Stimulated activated CD8-positive, alpha-beta memory T cell treated with anti-CD3 and anti-CD28 coated beads, Interleukin-12 subunit alpha, Interleukin-12 subunit beta, amount 100 ng/mL, for 24 hours (primary cell): Measurements from ENCODE around the gene SNRNP70.
A peak's percentile ranks its signal among the peaks of the same experiment; 100 is the strongest.
"Not testable (repeated sequence)": the region's sequence is repeated elsewhere in the genome, so short reads cannot be mapped to it uniquely, and the experiment has no call there.

Source experiments
- DNase-seq: peaks from one replicate; pipeline ENCODE4 v3.0.0-alpha.2; 2020; ENCODE audit errors: extremely low read depth

Gene SNRNP70

DNA sequence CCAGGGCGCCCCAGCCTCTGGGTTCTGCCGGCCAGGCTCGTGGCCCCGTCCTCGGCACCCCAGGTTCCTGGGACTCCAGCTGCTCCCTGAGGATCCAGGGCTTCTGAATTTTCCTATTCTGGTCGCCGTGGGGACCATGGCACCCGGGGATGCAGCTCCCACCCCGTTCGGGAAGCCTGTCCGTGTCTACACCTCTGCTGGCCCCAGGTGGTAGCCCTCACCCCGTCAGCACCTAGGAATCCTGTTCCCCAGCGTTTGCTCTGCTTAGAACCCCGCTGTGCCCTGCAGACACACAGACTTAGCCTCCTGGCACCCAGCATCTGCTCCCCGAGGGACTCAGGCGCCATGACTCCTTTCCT, 35.1 kb downstream of the SNRNP70 start:
- DNase-seq = no peak

DNA sequence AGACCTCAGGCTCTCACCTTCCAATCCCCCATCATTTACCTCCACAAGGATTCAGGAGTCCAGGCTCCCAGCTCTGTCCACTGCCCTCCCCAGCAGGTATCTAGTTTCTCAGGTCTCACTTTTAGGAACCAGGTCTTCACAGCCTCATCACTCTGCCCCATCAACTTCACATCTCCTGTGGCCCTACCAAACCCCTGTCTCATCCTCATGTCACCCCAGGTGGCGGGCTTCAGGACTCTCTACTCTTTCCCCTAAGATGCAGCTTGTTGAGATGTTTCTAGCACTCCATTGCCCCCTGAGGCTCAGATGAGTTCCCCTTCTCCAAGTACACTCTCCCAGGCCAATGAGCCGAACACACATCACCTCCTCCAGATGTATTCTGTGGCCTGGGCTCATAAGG, 35.6 kb downstream of the SNRNP70 start:
- DNase-seq = no peak

DNA sequence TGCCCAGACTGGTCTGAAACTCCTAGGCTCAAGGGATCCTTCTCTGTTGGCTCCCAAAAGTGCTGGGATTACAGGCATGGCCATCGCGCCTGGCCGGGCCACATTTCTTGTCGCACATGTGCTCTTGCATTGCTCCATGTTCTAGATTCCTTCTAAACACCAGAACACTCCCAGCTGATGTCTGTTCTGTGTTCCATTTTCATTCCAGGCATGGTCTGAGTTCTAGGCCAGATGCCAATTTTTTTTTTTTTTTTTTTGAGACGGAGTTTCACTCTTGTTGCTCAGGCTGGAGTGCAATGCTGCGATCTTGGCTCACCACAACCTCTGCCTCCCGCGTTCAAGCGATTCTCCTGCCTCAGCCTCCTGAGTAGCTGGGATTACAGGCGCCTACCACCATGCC, 36.6 kb downstream of the SNRNP70 start:
- not testable (repeated sequence) for DNase-seq

DNA sequence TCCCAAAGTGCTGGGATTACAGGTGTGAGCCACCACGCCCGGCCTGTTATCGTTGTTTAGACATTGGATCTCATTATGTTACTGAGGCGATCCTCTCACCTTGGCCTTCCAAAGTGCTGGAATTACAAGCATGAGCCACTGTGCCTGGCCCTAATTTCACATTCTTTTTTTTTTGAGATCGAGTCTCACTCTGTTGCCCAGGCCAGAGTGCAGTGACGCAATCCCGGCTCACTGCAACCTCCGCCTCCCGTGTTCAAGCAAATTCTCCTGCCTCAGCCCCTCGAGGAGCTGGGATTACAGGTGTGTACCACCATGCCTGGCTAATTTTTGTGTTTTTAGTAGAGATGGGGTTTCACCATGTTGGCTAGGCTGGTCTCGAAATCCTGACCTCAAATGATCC, 38.0 kb downstream of the SNRNP70 start:
- not testable (repeated sequence) for DNase-seq

DNA sequence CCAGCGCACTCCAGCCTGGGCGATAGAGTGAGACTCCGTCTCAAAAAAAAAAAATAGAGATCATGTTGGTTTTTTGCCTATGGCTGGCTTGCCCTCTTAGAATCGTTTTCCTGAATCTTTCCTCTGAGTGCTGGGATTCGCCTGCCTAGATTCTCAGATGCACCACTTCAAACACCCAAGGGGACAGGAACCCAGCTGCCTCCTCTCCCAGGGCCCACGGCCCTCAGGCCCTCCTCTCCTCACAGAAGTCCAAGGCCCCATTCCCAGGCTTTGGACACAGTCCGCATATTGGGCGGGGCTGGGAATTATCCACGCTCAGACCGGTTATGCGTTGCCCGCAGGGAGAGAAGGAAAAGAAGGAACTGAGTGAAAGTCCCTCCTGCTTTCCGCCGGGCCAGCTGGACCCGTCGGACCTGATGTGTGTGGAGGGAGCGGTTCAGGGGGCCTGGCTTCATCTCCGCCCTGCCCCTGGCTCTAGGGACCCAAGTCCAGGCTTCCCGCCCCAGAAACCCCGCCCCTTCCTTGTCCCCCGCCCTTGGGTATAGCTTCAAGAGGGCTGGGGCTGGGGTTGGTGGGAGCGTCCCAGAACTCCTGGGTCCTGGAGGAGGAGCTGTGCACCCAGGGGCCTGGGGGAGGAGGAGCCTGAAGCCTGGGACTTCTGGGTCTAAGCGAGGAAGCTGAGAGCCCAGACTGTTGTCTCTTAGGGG, 39.9 kb downstream of the SNRNP70 start:
- DNase-seq = no peak

DNA sequence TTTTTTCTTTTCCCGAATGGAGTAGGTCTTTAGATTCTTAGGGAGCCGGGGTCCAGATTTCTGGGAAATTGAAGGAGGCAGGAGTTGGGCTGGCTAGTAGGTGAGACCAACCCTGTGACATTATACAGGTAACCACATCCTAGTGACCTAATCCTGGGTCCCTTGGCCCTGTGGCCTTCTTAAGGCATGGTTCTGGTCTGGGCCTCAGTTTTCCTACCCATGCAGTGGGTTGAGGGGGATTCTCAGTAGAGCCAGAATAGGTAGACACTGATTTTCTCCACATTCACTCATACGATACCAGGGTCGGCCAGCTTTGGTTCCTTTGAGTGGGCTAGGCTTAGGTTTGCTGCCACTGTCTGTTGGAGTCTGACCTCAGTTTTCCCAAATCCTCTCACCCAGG, 41.3 kb downstream of the SNRNP70 start:
- DNase-seq = no peak

DNA sequence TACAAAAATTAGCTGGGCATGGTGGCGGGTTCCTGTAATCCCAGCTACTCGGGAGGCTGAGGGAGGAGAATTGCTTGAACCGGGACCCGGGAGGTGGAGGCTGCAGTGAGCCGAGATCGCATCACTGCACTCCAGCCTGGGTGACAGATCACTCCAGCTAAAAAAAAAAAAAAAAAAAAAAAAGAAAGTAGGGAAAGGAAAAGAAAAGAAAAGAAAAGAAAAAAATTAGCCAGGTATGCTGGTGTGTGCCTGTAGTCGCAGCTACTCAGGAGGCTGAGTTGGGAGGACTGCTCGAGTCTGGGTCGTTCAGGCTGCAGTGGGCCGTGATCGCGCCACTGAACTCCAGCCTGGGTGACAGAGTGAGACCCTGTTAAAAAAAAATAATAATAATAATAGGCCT, 42.0 kb downstream of the SNRNP70 start:
- DNase-seq = not testable (repeated sequence)

DNA sequence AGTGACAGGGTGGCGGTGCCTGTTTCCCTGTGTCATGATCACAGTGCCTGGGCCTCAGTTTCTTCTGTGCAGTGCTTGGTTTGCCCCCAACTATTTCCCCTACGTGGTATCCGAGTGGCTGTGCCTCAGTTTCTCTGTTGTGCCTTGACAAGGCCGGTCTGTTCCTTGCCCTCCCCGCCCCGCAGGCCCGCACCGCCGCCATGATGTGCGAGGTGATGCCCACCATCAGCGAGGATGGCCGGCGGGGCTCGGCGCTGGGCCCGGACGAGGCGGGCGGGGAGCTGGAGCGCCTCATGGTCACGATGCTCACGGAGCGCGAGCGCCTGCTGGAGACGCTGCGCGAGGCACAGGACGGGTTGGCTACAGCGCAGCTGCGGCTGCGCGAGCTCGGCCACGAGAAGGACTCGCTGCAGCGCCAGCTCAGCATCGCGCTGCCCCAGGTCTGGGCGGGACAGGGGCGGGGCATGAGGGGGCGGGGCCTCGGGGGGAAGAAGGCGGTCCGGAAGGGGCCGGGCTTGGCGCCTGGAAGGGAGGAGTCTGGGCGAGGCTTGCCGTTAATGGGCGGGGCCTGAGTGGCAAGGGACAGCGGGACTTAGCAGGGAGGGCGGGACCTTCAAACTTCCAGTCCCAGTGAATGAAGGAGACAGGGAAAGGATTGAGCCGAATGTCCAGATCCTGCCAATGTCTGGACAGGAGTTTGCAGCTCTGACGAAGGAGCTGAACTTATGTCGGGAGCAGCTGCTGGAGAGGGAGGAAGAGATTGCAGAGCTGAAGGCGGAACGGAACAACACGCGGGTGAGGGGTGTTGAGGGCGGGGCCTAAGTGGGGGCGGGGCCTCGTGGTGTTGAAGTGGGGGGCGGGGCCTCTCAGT, 42.7 kb downstream of the SNRNP70 start:
- DNase-seq = peak; percentile 81

DNA sequence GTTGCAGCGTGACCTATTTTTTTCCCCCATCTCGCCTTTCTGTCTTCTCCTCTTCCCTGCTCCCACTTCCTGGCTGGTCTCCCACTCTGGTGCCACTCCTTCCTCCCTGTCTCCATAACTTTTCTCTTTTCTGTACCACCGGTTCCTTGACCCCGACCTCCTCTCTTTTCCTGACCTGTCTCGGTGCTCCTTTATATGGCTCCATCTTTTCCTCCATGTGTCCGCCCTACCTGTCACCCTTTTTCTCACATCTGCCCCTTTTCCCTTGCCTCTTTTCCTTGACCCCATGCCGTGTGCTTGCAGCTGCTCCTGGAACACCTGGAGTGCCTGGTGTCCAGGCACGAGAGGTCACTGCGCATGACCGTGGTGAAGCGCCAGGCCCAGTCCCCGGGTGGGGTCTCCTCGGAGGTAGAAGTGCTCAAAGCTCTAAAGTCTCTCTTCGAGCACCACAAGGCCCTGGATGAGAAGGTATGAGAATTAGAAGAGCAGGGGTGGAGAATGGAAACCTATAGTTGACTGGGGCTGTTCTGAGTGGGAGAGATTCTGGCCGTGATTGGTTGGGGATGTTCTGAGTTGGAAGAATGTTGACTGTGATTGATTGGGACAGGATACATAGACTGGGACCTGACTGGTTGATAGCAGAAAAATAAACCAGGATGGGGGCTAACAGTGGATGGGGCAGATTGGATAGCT, 43.4 kb downstream of the SNRNP70 start:
- DNase-seq = no peak

DNA sequence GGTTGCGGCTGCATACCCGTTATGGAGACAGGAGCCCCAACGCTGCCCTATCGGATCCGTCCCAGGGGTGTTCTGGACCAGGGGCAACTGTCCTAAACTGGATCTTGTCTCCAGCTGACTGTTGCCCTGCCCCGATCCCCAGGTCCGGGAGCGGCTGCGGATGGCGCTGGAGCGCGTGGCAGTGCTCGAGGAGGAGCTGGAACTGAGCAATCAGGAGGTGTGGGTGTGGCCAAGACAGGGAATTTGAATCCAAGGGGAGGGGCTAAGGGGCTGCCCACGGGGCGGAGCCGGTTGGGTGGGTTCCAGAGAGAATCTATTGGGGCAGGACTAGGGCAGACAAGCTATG, 44.0 kb downstream of the SNRNP70 start:
- no peak for DNase-seq

DNA sequence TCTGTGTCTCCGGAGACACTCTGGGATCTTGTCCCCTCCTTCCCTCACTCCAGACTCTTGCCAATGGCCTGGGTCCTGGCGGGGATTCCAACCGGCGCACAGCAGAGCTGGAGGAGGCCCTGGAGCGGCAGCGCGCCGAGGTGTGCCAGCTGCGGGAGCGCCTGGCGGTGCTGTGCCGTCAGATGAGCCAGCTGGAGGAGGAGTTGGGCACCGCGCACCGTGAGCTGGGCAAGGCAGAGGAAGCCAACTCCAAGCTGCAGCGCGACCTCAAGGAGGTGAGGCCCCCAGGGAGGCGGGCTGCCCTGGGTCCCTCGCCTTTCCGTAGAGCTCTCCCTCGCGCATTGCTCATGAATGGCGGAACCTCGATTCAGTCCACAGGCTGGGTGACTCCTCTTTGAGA, 45.1 kb downstream of the SNRNP70 start:
- no peak for DNase-seq

DNA sequence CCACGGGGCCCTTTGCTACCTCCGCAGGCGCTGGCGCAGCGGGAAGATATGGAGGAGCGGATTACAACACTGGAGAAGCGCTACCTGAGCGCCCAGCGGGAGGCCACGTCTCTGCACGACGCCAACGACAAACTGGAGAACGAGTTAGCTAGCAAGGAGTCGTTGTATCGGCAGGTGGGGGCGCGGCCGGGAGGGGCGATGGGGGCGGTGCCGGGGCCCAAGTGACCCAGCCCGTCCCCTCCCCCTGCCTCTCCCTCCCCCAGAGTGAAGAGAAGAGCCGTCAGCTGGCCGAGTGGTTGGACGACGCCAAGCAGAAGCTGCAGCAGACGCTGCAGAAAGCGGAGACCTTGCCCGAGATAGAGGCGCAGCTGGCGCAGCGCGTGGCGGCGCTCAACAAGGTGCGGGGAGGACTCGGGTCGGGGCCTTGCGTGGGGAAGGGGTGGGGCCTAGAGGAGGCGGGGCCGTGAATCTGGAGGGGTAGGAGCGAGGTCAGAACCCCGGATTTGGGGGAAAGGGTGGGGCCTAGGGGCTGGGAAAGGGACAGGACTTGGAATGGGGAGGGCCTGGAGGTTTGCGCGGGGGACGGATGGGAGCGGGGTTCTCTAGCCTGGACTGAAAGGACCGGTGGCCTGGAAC, 47.8 kb downstream of the SNRNP70 start:
- DNase-seq = no peak

DNA sequence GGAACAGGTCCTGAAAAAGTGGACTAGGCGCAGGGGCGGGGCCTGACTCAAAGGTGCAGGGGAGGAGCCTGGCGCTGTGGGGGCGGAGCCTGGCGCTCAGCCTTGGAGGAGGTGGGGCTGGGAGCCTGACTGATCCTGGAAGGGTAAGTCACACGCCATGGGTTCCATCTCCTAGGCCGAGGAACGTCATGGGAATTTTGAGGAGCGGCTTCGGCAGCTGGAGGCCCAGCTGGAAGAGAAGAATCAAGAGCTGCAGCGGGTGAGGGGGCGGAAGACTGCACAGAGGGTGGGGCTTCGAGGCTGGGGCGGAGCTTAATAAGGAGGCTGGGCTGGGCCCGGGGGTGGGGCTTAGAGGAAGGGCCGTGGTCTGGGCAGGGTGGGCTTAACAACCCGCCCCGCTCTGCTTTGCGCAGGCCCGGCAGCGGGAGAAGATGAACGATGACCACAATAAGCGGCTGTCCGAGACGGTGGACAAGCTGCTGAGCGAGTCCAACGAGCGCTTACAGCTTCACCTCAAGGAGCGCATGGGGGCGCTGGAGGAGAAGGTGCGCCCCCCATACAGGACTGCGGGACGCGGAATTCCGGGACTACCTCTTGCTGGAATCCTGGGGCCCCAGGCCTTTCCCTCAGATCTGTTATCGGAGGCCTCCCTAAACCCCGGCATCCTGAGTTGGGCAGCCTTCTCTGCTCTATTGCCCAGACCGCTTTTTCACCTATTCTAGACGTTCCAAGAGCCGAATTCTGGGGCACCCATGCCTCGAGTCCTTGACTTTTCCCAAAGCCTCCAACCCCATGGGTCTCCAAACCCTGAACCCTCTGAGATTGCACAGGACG, 48.6 kb downstream of the SNRNP70 start:
- DNase-seq = no peak

DNA sequence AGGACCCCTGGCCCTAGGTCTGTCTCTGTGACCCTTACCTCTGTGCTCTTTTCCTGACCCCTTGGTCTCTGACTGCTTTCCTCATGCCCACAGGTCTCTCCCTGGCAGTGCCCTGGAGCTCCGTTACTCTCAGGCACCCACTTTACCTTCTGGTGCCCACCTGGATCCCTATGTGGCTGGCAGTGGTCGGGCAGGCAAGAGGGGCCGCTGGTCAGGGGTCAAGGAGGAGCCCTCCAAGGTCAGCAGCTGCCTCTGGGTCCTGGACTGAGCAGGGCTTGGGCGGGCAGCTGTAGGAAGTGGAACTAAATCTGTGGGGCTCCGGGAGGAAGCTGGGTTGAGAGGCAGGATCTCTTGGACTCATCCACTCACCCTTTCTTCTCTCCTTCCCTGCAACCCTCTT, 50.4 kb downstream of the SNRNP70 start:
- no peak for DNase-seq

DNA sequence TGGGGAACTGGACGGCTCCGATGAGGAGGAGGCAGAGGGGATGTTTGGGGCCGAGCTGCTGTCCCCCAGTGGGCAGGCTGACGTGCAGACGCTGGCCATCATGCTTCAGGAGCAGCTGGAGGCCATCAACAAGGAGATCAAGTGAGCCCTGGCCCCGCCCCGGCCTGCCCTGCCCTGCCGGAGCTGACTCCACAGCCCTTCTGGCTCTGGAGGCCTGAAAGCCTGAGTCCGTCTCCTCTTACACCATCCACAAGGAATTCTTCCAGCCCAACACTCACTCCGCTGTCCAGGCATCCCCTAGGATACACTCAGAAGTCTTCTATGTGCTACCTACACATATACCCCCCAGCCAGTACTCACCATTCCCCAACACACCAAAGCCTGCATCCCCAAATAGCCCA, 51.5 kb downstream of the SNRNP70 start:
- DNase-seq = no peak

DNA sequence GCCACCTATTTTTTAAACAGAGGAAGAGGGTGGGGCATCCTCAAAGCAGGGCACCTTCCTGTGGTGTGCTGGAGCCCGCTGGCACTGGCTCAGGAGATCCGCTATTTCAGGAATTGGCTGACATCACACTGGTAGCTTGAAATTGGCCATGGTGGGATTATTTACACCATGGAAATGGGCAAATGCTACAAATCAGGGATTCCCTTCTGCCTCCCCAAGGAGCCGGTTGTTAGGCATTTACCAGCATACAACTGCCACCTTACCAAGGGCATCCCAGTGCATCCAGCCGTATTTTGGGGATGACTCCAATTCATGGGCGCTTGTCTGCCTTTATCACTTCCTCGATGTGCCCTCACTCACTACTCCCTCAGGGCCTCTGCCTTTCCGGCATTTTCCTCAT, 55.7 kb downstream of the SNRNP70 start:
- no peak for DNase-seq

DNA sequence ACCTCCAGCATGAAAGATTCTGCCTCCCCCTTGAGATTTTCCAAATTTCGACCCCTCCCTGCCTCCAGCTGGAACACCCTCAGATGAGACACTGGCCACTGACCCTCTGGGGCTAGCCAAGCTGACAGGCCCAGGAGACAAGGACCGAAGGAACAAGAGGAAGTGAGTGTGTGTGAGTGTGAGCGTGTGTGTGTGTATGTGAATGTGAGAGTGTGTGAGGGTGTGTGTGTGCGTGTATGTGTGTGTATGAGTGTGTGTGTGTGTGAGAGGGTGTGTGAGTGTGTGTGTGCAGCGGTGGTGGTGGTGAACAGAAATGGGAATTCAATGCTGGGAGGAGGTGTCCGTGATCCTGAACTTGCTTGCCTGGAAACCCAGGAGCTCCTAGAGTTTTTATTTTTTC, 56.1 kb downstream of the SNRNP70 start:
- DNase-seq = no peak

DNA sequence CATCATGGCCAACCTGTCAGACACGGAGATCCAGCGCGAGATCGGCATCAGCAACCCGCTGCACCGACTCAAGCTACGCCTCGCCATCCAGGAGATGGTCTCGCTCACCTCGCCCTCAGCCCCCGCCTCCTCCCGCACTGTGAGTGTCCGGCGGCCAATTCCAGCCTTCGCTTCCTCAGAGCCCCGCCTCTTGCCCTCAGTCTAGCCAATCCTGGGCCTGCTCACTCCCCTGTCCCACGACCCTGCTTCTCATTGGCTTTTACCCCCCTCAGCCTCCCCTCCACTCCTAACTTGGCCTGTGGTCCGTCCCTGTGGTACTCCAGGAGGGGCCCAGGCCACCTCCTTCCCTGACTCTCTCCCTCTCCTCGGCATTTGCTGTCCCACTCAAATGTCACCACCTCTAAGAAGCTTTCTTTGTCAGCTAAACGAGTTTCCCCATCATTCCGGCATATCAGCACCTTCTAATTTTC, 57.6 kb downstream of the SNRNP70 start:
- DNase-seq = peak; percentile 37

DNA sequence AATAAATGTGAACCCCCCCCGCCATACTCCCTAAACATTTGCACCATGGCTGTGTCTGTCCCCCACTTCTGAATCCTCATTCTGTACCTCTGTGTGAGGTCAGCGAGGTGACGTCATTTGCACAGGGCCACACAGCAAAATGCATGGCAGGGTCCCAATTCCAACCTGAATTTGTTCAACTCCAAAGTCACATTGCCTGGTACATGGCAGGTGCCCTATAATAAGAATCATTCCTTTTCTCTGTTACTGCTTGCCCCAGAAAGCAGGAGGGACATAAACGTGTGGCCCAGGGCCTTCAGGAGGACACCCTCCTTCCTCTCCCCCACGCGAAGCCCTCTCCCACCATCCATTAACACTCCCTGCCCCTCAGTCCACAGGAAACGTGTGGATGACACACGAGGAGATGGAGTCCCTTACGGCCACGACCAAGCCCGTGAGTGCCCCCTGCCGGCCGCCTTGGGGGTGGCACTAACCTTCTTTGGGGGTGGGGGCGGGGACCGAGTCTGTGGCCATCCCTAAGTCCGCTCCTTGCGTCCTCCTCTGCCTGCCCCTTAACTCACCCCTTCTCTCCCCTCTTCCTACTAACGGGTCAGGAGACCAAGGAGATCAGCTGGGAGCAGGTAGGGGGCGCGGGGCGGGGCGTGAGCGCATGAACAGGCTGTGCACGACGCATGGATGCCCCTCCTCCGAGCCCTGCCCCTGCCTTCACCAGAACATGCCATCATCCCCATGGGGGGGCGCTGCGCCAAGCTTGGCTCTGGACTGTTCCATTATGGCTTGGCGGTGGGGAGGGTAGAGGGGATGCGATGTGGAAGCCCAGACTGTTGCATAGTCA, 60.5 kb downstream of the SNRNP70 start:
- peak; percentile 35 for DNase-seq

DNA sequence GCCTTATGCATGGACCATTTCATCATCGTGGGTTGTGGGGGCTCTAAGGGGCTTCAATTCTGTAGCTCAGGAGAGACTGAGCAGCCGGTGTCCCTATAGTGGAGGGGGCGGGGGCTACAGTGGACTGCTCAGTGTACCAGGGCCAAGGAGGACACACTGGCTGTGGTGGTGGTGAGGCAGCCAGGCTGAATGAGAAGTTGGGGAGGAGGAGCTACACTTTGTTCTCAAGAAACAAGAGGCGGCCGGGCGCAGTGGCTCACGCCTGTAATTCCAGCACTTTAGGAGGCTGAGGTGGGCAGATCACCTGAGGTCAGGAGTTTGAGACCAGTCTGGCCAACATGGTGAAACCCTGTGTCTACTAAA, 61.1 kb downstream of the SNRNP70 start:
- DNase-seq = not testable (repeated sequence)
